Stromal cell of bone marrow (primary cell): ENCODE measurements around the gene VAV2.
"Not testable (repeated sequence)": the region's sequence is repeated elsewhere in the genome, so short reads cannot be mapped to it uniquely, and the experiment has no call there.

ENCODE experiments used
- DNase-seq: peaks from one replicate; pipeline ENCODE4 v3.0.0-alpha.2; 2012; ENCODE audit warnings: low read depth

VAV2 gene

GRCh38 chr9:133917375-133917774 lies 74.7 kb downstream of the VAV2 start:
- no peak for DNase-seq

- DNase-seq: no peak
Measured at GRCh38 chr9:133916159-133916541, 76.0 kb downstream of the VAV2 start.

GRCh38 chr9:133915534-133916158 lies 76.5 kb downstream of the VAV2 start:
- DNase-seq: no peak

GRCh38 chr9:133914442-133915342 lies 77.4 kb downstream of the VAV2 start:
- DNase-seq: no peak

GRCh38 chr9:133913571-133914369 lies 78.4 kb downstream of the VAV2 start:
- DNase-seq: no peak

GRCh38 chr9:133910855-133911514 lies 81.1 kb downstream of the VAV2 start:
- no peak for DNase-seq

GRCh38 chr9:133906932-133907910 lies 84.9 kb downstream of the VAV2 start:
- DNase-seq: no peak

GRCh38 chr9:133906218-133906617 lies 85.9 kb downstream of the VAV2 start:
- no peak for DNase-seq

- no peak for DNase-seq
Measured at GRCh38 chr9:133905493-133905892, 86.6 kb downstream of the VAV2 start.

GRCh38 chr9:133904346-133905090 lies 87.6 kb downstream of the VAV2 start:
- DNase-seq: no peak

GRCh38 chr9:133901184-133901835 lies 90.8 kb downstream of the VAV2 start:
- DNase-seq: no peak

GRCh38 chr9:133897675-133898074 lies 94.4 kb downstream of the VAV2 start:
- DNase-seq: no peak

GRCh38 chr9:133896007-133896406 lies 96.1 kb downstream of the VAV2 start:
- DNase-seq: not testable (repeated sequence)

GRCh38 chr9:133895335-133895734 lies 96.8 kb downstream of the VAV2 start:
- DNase-seq: no peak

- no peak for DNase-seq
Measured at GRCh38 chr9:133894377-133895321, 97.5 kb downstream of the VAV2 start.

GRCh38 chr9:133893191-133893994 lies 98.7 kb downstream of the VAV2 start:
- no peak for DNase-seq

GRCh38 chr9:133892193-133892920 lies 99.8 kb downstream of the VAV2 start:
- no peak for DNase-seq
